NCI-H2029 treated with DMSO at 0.1 percent for 48 hours (cell line): ENCODE measurements around the gene INSL3.
"Not testable (repeated sequence)": the region's sequence is repeated elsewhere in the genome, so short reads cannot be mapped to it uniquely, and the experiment has no call there.

Experiments
- DNase-seq: peaks from one replicate; lab custom pipeline; 2025; lab: John Stamatoyannopoulos, UW

Gene INSL3

GRCh38 chr19:17817668-17818363 is 3.5 kb downstream of the INSL3 start:
- no peak for DNase-seq

- DNase-seq: no peak
Observed at GRCh38 chr19:17812099-17812498, 9.2 kb downstream of the INSL3 start.

- DNase-seq: no peak
Observed at GRCh38 chr19:17811681-17812080, 9.6 kb downstream of the INSL3 start.

GRCh38 chr19:17811103-17811502 is 10.2 kb downstream of the INSL3 start:
- DNase-seq: no peak

GRCh38 chr19:17807731-17808316 is 13.5 kb downstream of the INSL3 start:
- no peak for DNase-seq

- no peak for DNase-seq
Observed at GRCh38 chr19:17806945-17807344, 14.4 kb downstream of the INSL3 start.

- no peak for DNase-seq
Observed at GRCh38 chr19:17805427-17805826, 15.9 kb downstream of the INSL3 start.

- DNase-seq: no peak
Observed at GRCh38 chr19:17803264-17803896, 17.9 kb downstream of the INSL3 start.

GRCh38 chr19:17802137-17802858 is 19.0 kb downstream of the INSL3 start:
- DNase-seq: no peak

- not testable (repeated sequence) for DNase-seq
Observed at GRCh38 chr19:17798599-17798998, 22.7 kb downstream of the INSL3 start.

GRCh38 chr19:17797424-17798201 is 23.7 kb downstream of the INSL3 start:
- DNase-seq: no peak

GRCh38 chr19:17796838-17797423 is 24.4 kb downstream of the INSL3 start:
- no peak for DNase-seq

- no peak for DNase-seq
Observed at GRCh38 chr19:17796013-17796837, 25.1 kb downstream of the INSL3 start.

GRCh38 chr19:17795495-17795856 is 25.8 kb downstream of the INSL3 start:
- DNase-seq: no peak

- peak; percentile 41 for DNase-seq
Observed at GRCh38 chr19:17794731-17795494, 26.4 kb downstream of the INSL3 start, which contains the start of gene B3GNT3. B3GNT3 (plus strand) TSS chr19:17795138; CDS start chr19:17807808, 12,670 bp downstream.

- DNase-seq: no peak
Observed at GRCh38 chr19:17794412-17794730, 26.9 kb downstream of the INSL3 start.

- DNase-seq: no peak
Observed at GRCh38 chr19:17790059-17790780, 31.1 kb downstream of the INSL3 start.

GRCh38 chr19:17788632-17789031 is 32.7 kb downstream of the INSL3 start:
- no peak for DNase-seq

- no peak for DNase-seq
Observed at GRCh38 chr19:17787274-17787913, 33.9 kb downstream of the INSL3 start.
